Measurements from ENCODE around the gene MARCHF10. TPM values are rescaled to one million over a fixed set of nuclear protein-coding genes. Genes with fewer than 3 reads are reported as not detected.
"Not testable (repeated sequence)": the region's sequence is repeated elsewhere in the genome, so short reads cannot be mapped to it uniquely, and the experiment has no call there.

The MARCHF10 gene
- total RNA-seq, 1 donor from 2014 or later = not detected

DNA sequence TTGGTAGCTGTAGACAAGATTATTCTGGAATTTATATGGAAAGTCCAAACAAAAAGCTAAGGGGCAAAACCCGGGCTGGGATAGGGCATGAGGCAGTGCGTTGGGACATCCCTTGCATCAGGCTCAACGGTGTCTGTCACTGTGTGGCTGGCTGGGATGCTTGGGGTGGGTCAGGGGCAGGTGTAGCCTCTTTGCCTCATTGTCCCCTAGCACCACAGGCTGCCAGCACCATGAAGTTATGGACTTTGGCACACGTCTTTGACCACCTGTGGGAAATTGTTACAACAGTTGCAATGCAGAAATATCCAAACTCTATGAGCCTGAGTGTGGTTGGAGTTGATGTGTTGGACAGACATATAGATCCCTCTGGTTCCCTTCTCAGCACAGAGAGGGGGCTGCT lies 32.8 kb upstream of the MARCHF10 start:
- ChIA-PET CTCF (no interaction called here), POLR2A (no interaction called here)
- DNase-seq (no peak), ATAC-seq (ENCODE audit: low read depth) (no peak)
- H3K4me1 Mint-ChIP-seq = no peaks in the 10 kb centered on the region
- intact Hi-C loops (cut with micrococcal nuclease) = no loop called here
- H3K27ac Mint-ChIP-seq = no peak overlapping the region
- H3K27me3 Mint-ChIP-seq = peaks cover 14% of the 10 kb centered on the region
- TF ChIP-seq, protein P1, sequence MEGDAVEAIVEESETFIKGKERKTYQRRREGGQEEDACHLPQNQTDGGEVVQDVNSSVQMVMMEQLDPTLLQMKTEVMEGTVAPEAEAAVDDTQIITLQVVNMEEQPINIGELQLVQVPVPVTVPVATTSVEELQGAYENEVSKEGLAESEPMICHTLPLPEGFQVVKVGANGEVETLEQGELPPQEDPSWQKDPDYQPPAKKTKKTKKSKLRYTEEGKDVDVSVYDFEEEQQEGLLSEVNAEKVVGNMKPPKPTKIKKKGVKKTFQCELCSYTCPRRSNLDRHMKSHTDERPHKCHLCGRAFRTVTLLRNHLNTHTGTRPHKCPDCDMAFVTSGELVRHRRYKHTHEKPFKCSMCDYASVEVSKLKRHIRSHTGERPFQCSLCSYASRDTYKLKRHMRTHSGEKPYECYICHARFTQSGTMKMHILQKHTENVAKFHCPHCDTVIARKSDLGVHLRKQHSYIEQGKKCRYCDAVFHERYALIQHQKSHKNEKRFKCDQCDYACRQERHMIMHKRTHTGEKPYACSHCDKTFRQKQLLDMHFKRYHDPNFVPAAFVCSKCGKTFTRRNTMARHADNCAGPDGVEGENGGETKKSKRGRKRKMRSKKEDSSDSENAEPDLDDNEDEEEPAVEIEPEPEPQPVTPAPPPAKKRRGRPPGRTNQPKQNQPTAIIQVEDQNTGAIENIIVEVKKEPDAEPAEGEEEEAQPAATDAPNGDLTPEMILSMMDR (IDR thresholded peaks at IDR 0.05) = no peak
- H3K9me3 Mint-ChIP-seq = peaks cover 10% of the 10 kb centered on the region
- H3K4me3 Mint-ChIP-seq = no peak overlapping the region
- H3K36me3 Mint-ChIP-seq (ENCODE audit: low read depth) = no peaks in the 10 kb centered on the region

- ATAC-seq (ENCODE audit: low read depth); DNase-seq; intact Hi-C loops (cut with micrococcal nuclease); CTCF ChIA-PET; H3K4me1 Mint-ChIP-seq; H3K36me3 Mint-ChIP-seq (ENCODE audit: low read depth); H3K27ac Mint-ChIP-seq; H3K9me3 Mint-ChIP-seq; POLR2A ChIA-PET; H3K4me3 Mint-ChIP-seq: not testable (repeated sequence)
- H3K27me3 Mint-ChIP-seq = peaks cover 13% of the 10 kb centered on the region
Measured at GRCh38 chr17:62833816-62834215, 25.7 kb upstream of the MARCHF10 start.

GRCh38 chr17:62832405-62832804 lies 24.3 kb upstream of the MARCHF10 start:
- intact Hi-C loops (cut with micrococcal nuclease) = no loop called here
- TF ChIP-seq, protein P1 (IDR thresholded peaks at IDR 0.05) = no peak
- H3K27ac Mint-ChIP-seq = no peak overlapping the region
- H3K4me3 Mint-ChIP-seq = no peak overlapping the region
- CTCF ChIA-PET = no interaction called here
- H3K4me1 Mint-ChIP-seq = no peaks in the 10 kb centered on the region
- DNase-seq (no peak), ATAC-seq (ENCODE audit: low read depth) (no peak)
- POLR2A ChIA-PET = no interaction called here
- H3K27me3 Mint-ChIP-seq = peaks cover 7% of the 10 kb centered on the region
- H3K36me3 Mint-ChIP-seq (ENCODE audit: low read depth) = no peaks in the 10 kb centered on the region
- peaks cover 3% of the 10 kb centered on the region for H3K9me3 Mint-ChIP-seq

GRCh38 chr17:62831066-62831465 lies 23.0 kb upstream of the MARCHF10 start:
- H3K4me3 Mint-ChIP-seq; H3K36me3 Mint-ChIP-seq (ENCODE audit: low read depth); H3K27ac Mint-ChIP-seq; ATAC-seq (ENCODE audit: low read depth); CTCF ChIA-PET; H3K4me1 Mint-ChIP-seq; intact Hi-C loops (cut with micrococcal nuclease); H3K9me3 Mint-ChIP-seq; H3K27me3 Mint-ChIP-seq; DNase-seq; POLR2A ChIA-PET: not testable (repeated sequence)

- Mint-ChIP-seq H3K4me1 (no peaks in the 10 kb centered on the region), H3K4me3 (no peak overlapping the region), H3K36me3 (ENCODE audit: low read depth) (no peaks in the 10 kb centered on the region), H3K9me3 (no peaks in the 10 kb centered on the region), H3K27me3 (peaks cover 2% of the 10 kb centered on the region), H3K27ac (no peak overlapping the region)
- TF ChIP-seq, protein P1 (IDR thresholded peaks at IDR 0.05) = no peak
- ATAC-seq (ENCODE audit: low read depth) (no peak), DNase-seq (no peak)
- CTCF ChIA-PET = no interaction called here
- POLR2A ChIA-PET = no interaction called here
- intact Hi-C loops (cut with micrococcal nuclease) = no loop called here
Measured at GRCh38 chr17:62827746-62828485, 19.8 kb upstream of the MARCHF10 start.

DNA sequence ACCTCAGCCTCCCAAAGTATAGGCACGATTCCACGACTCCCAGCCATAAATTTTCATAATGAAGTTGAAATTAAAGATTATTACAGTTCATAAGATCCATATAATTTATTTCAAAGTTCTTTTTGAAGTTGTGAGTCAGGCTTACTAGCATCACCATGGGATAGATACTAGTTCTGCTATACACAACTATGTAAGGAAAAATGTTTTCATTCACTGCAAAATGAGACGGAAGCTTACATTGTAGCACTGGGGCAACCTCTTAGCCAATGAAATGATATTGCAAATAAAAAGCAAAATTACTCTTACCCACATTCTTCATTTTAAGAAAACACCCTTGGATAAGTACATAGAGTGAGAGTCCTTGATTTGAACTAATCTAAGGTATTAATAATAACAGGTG lies 18.8 kb upstream of the MARCHF10 start:
- TF ChIP-seq, protein P1 (IDR thresholded peaks at IDR 0.05) = no peak
- ChIA-PET CTCF (no interaction called here), POLR2A (no interaction called here)
- ATAC-seq (ENCODE audit: low read depth) (no peak), DNase-seq (no peak)
- Mint-ChIP-seq H3K4me3 (no peak overlapping the region), H3K27me3 (peaks cover 2% of the 10 kb centered on the region), H3K36me3 (ENCODE audit: low read depth) (no peaks in the 10 kb centered on the region), H3K27ac (no peak overlapping the region), H3K4me1 (no peaks in the 10 kb centered on the region), H3K9me3 (no peaks in the 10 kb centered on the region)
- intact Hi-C loops (cut with micrococcal nuclease) = no loop called here
